Activated B cell treated with CpG ODN at 0.5 μM for 24 hours (primary cell): ENCODE measurements around the gene TIMM10. TPM values are rescaled to one million over a fixed set of nuclear protein-coding genes. Genes with fewer than 3 reads are reported as not detected.

Source experiments
- ATAC-seq: fragments of 200-7000 bp; cut with Tn5 transposase; one replicate; pipeline ENCODE4 v1.10.0; 2021; ENCODE audit warnings: low read depth, mild to moderate bottlenecking, moderate library complexity
- CTCF ChIA-PET: fragments of 350-600 bp; sonication (Branson Sonifier 250); formaldehyde crosslinking; loops from one replicate; lab custom pipeline; 2021; ENCODE audit warnings: antibody characterized with exemption; lab: Charles Lee
- POLR2A ChIA-PET: fragments of 350-600 bp; sonication (Branson Sonifier 250); formaldehyde crosslinking; loops from one replicate; lab custom pipeline; 2021; ENCODE audit warnings: antibody characterized with exemption; lab: Charles Lee
- DNase-seq: peaks from one replicate; pipeline ENCODE4 v3.0.0; 2022
- H3K27ac Mint-ChIP-seq: one replicate; pipeline ENCODE4 v1.8.0; 2020; ENCODE audit warnings: mixed read lengths
- H3K27me3 Mint-ChIP-seq: one replicate; pipeline ENCODE4 v1.8.0; 2021; ENCODE audit warnings: mixed read lengths
- H3K36me3 Mint-ChIP-seq: one replicate; pipeline ENCODE4 v1.8.0; 2021; ENCODE audit warnings: low read depth, mixed read lengths
- H3K4me1 Mint-ChIP-seq: one replicate; pipeline ENCODE4 v1.8.0; 2021; ENCODE audit warnings: mixed read lengths
- H3K4me3 Mint-ChIP-seq: one replicate; pipeline ENCODE4 v1.8.0; 2020; ENCODE audit warnings: mild to moderate bottlenecking, mixed read lengths
- H3K9me3 Mint-ChIP-seq: one replicate; pipeline ENCODE4 v1.8.0; 2020; ENCODE audit warnings: mixed read lengths
- CTCF ChIP-seq: fragments of 200-600 bp; IDR thresholded peaks from one replicate; pipeline ENCODE4 v1.8.0; 2022; ENCODE audit warnings: antibody characterized with exemption, mild to moderate bottlenecking
- intact Hi-C: fragments of 100-400 bp; cut with micrococcal nuclease; formaldehyde crosslinking; loops from one replicate; pipeline ENCODE4 v1.15.1; 2024
- total RNA-seq: library from RNA; stranded (reverse); gene quantifications from 2 replicates; pipeline ENCODE4 v1.2.3, GENCODE V29; 2022

TIMM10 gene
- total RNA-seq, 1 donor from 2014 or later: 100 TPM

GRCh38 chr11:57551941-57552340, 21.4 kb upstream of the TIMM10 start:
- TF ChIP-seq CTCF: no peak
- ChIA-PET CTCF (no interaction called here), POLR2A (no interaction called here)
- Mint-ChIP-seq H3K4me1 (peaks cover 16% of the 10 kb centered on the region), H3K27me3 (no peaks in the 10 kb centered on the region), H3K27ac (no peak overlapping the region), H3K4me3 (no peak overlapping the region), H3K9me3 (no peaks in the 10 kb centered on the region), H3K36me3 (peaks cover 79% of the 10 kb centered on the region)
- DNase-seq (no peak), ATAC-seq (no peak)
- intact Hi-C loops: no loop called here

- ChIA-PET CTCF (interaction anchor here (0.6 to 1.0 kb wide), 2 partner anchors 18 to 200 kb away, joined by 4 to 5 read pairs; partner anchors contain the start of gene UBE2L6), POLR2A (no interaction called here)
- Mint-ChIP-seq H3K4me1 (peaks cover 20% of the 10 kb centered on the region), H3K27ac (no peak overlapping the region), H3K27me3 (no peaks in the 10 kb centered on the region), H3K4me3 (no peak overlapping the region), H3K9me3 (no peaks in the 10 kb centered on the region), H3K36me3 (peaks cover 62% of the 10 kb centered on the region)
- ATAC-seq (no peak), DNase-seq (no peak)
- intact Hi-C loops: loop anchor here (2.0 kb wide), 1 partner anchor 17 kb away; the partner anchor contains the start of gene UBE2L6
- TF ChIP-seq CTCF: no peak
These were observed 19.4 kb upstream of the TIMM10 start for GRCh38 chr11:57549983-57550382.

GRCh38 chr11:57547854-57548377, 17.4 kb upstream of the TIMM10 start:
- no peak for TF ChIP-seq CTCF
- ATAC-seq: peak; percentile 99
- CTCF ChIA-PET: interaction anchor here (0.9 to 1.9 kb wide), 5 partner anchors 20 to 92 kb away, joined by 3 to 9 read pairs (median 4); partner anchors contain the start of gene UBE2L6
- peaks cover 20% of the 10 kb centered on the region for H3K4me1 Mint-ChIP-seq
- POLR2A ChIA-PET: interaction anchor here (0.5 to 1.9 kb wide), 7 partner anchors 17 to 223 kb away, joined by 3 to 16 read pairs (median 4); partner anchors contain the start of genes SSRP1, TIMM10, TNKS1BP1 and UBE2L6
- peak; percentile 33 for DNase-seq
- H3K27ac Mint-ChIP-seq: peak overlapping the region; percentile 80
- H3K27me3 Mint-ChIP-seq: no peaks in the 10 kb centered on the region
- intact Hi-C loops: loop anchor here (1.0 to 2.0 kb wide), 2 partner anchors 17 to 19 kb away; partner anchors contain the start of gene UBE2L6
- H3K4me3 Mint-ChIP-seq: peak overlapping the region; percentile 24
- peaks cover 42% of the 10 kb centered on the region for H3K36me3 Mint-ChIP-seq
- H3K9me3 Mint-ChIP-seq: no peaks in the 10 kb centered on the region

GRCh38 chr11:57546869-57547475, 16.4 kb upstream of the TIMM10 start:
- no peak for TF ChIP-seq CTCF
- ChIA-PET CTCF (interaction anchor here (0.9 to 2.8 kb wide), 5 partner anchors 21 to 91 kb away, joined by 3 to 9 read pairs (median 7); partner anchors contain the start of gene UBE2L6), POLR2A (interaction anchor here (1.1 to 1.9 kb wide), 4 partner anchors 16 to 212 kb away, joined by 3 to 16 read pairs (median 4); partner anchors contain the start of genes SSRP1, TIMM10 and UBE2L6)
- Mint-ChIP-seq H3K4me1 (peaks cover 20% of the 10 kb centered on the region), H3K4me3 (no peak overlapping the region), H3K36me3 (peaks cover 32% of the 10 kb centered on the region), H3K27ac (peak overlapping the region; percentile 80), H3K27me3 (no peaks in the 10 kb centered on the region), H3K9me3 (no peaks in the 10 kb centered on the region)
- DNase-seq (no peak), ATAC-seq (no peak)
- intact Hi-C loops: no loop called here

- Mint-ChIP-seq H3K4me1 (peaks cover 20% of the 10 kb centered on the region), H3K36me3 (peaks cover 27% of the 10 kb centered on the region), H3K4me3 (no peak overlapping the region), H3K27me3 (no peaks in the 10 kb centered on the region), H3K27ac (no peak overlapping the region), H3K9me3 (no peaks in the 10 kb centered on the region)
- DNase-seq (no peak), ATAC-seq (no peak)
- ChIA-PET POLR2A (interaction anchor here (1.9 kb wide), 1 partner anchor 15 kb away, joined by 16 read pairs; the partner anchor contains the start of gene TIMM10), CTCF (interaction anchor here (2.8 kb wide), 1 partner anchor 22 kb away, joined by 9 read pairs; the partner anchor contains the start of gene UBE2L6)
- intact Hi-C loops: no loop called here
- TF ChIP-seq CTCF: no peak
These were observed 15.9 kb upstream of the TIMM10 start for GRCh38 chr11:57546451-57546850.
